ENCODE results near the gene IGSF9B.

GRCh38 chr11:133872160-133872559 is 84.6 kb downstream of the IGSF9B start:
- no peak for TF ChIP-seq EZH2 (IDR thresholded peaks at IDR 0.05; ENCODE audit: insufficient read depth, poor library complexity, severe bottlenecking)
- no peak for TF ChIP-seq EZH2phosphoT487 (IDR thresholded peaks at IDR 0.05; ENCODE audit: insufficient read depth, low read depth)
